ENCODE data around the gene SSBP3.

SSBP3 gene

GRCh38 chr1:54265659-54266058 lies 140.5 kb downstream of the SSBP3 start:
- DNase-seq (ENCODE audit: low spot score), result no peak

DNA sequence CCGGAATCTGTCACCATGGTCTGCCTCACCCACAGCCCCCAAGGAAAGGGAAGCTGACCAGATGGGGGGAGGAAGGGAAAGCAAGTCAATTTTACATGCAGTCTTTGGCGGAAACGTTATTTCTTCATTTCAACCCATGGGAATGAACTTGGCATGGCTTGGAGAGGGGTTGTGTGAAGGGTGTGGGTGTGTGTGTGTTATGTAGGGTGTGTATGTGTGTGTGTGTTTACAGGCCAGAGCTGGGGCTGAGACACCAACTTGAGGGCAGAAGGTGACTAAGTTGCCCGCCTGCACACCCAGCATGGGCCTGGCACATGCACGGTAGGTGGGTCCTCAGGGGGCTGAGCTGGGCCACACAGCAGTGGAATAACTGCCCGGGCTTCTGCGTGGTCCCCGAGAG lies 141.1 kb downstream of the SSBP3 start:
- no peak for DNase-seq (ENCODE audit: low spot score)

GRCh38 chr1:54263601-54264226 lies 142.5 kb downstream of the SSBP3 start:
- DNase-seq (ENCODE audit: low spot score), result no peak

GRCh38 chr1:54262244-54262643 lies 143.9 kb downstream of the SSBP3 start:
- no peak for DNase-seq (ENCODE audit: low spot score)

DNA sequence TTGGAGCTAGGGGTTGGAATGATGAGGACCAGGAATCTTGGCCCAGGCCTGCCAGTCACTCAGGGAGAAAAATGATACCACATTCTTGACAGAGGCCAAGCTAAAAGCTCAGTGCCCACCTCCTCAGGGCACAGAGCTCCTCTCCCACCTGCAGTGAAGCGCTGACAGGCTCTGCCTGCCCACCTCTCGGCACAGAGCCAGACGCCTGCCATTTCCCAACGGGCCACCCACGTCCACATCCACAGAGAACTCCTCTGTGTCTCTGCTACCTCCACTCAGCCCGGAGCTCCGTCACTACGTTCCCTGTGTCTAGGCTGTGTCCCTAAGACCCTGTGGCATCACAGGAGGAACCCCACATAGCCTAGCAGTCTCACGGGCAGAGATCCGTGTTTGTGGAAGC lies 145.4 kb downstream of the SSBP3 start:
- no peak for DNase-seq (ENCODE audit: low spot score)

GRCh38 chr1:54259546-54260140 lies 146.6 kb downstream of the SSBP3 start:
- no peak for DNase-seq (ENCODE audit: low spot score)

GRCh38 chr1:54257876-54258275 lies 148.3 kb downstream of the SSBP3 start:
- DNase-seq (ENCODE audit: low spot score), result no peak

DNA sequence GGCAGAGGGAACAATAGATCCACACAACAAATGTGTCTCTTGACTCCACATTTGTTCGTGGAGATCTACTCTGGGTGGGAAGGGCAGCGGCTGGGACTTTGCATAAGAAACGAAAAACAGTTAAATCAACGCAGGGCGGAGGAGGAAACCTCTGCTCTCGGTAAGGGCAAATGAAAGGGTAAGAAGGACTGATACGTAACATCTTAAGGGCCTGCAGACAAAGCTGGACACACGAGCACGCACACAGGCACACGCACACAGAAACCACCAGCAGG lies 148.9 kb downstream of the SSBP3 start:
- no peak for DNase-seq (ENCODE audit: low spot score)

- DNase-seq (ENCODE audit: low spot score), result no peak
Measured at GRCh38 chr1:54256522-54257345, 149.5 kb downstream of the SSBP3 start.

DNA sequence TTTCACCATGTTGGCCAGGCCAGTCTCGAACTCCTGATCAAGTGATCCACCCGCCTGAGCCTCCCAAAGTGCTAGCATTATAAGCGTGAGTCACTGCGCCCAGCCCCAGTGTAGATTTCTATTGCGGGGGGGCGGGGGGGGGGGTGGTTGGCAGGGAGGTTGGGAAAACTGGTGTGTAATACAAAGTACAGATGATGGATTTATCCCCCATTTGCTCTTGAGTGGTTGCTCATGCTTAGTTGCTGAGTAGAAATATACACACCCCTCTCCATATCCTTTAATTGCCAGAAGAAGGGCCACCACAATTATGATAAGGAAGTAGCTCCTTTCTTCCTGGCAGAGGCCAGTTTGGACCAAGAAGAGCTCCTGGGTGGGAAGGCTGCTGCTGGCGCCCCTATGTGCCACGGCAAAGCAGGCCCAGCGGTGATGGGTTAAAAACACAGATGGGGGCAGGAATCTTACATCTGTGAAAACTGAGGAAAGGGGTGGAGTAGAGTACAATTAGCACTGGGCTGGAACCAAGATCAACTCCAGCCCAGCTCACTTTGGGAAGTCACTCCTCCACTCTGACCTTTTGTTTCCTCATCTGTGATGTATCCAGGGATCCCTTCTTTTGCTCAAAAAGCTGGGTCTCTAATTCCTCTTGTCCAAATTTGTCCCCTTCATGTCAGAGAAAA lies 151.0 kb downstream of the SSBP3 start:
- no peak for DNase-seq (ENCODE audit: low spot score)

DNA sequence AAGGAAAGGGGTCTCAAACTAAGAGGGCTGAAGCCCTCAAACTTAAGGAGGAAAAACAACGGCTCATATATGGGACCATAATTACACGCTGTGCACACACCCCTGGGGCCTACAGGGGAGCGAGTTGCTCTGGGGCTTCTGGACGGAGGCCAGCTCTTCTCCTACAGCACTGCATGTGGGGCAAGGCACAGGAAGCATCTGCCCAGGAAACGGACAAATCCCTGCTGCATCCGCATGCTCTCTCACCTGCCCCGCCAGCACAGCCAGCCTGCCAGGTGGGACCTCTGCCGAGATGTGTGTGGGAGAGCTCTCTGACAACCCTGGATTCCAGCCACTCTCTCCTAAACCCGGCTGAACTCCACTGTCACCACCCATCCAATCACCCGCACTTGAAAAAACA lies 152.1 kb downstream of the SSBP3 start:
- DNase-seq (ENCODE audit: low spot score), result no peak

DNA sequence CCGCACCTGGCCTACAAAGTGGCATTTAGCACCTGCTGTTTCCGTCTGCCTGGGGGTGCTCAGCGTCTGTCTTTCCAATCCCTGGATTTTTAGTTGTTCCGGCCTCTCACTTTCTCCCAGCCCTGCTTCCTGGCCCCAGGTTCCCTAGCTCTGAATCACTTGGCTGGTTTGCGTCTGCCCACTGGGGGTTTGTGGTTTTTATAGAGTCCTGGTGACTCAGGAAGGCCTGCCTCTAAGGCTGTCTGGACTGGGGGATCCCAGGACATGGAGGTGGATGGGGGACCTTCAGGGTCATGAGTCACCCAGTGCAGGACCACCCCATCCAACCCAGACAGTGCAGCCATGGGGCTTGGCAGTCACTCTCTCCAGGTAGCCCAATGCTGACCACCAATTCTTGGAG lies 152.7 kb downstream of the SSBP3 start:
- DNase-seq (ENCODE audit: low spot score), result no peak

DNA sequence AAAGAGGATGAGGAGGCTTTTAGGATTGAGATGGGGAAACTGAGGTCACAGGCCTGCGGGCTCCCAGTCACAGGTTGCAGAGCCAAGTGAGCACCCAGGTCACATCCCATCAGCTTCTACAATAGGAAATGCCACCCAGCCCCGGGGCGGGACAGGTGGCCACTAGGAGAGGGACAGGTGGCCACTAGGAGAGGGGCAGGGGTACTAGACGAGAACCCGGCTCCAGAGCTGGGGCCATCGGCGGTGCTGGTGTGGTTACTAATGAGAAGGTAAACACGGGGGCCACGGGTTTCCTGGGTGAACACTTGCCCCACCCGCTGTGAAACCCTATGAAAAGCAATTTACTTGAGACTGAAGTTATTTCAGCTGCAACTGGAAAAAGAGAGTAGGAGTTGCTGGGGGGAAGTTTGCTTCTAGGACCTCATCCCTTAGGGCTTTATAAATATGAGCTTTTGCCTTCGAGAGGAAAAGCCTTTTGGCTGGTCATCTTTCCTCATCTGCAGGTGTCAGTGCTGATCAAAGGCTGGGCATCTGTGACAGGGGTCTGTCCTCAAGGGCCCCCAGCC lies 153.7 kb downstream of the SSBP3 start:
- DNase-seq (ENCODE audit: low spot score), result no peak

- DNase-seq (ENCODE audit: low spot score), result no peak
Measured at GRCh38 chr1:54250670-54251069, 155.5 kb downstream of the SSBP3 start.

GRCh38 chr1:54249819-54250435 lies 156.3 kb downstream of the SSBP3 start:
- DNase-seq (ENCODE audit: low spot score), result no peak

DNA sequence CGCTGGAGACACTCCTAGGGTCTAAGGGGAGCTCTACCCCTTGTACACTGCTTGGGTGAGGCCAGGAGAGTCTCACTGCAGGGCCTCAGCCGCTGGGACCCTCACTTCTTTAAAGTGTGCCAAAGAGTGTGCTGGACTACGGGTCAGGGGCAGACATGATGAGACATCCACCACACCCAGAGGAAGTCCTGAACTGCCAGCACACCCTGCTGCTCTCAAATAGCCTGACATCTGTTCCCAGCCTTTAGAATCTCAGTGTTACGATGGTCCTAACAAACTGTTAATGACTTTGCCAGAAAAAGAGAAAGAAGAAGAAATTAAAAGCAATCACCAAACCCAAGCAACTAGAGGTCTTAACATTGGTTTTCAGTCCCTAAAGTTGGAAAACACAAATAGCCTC lies 157.2 kb downstream of the SSBP3 start:
- DNase-seq (ENCODE audit: low spot score), result no peak

DNA sequence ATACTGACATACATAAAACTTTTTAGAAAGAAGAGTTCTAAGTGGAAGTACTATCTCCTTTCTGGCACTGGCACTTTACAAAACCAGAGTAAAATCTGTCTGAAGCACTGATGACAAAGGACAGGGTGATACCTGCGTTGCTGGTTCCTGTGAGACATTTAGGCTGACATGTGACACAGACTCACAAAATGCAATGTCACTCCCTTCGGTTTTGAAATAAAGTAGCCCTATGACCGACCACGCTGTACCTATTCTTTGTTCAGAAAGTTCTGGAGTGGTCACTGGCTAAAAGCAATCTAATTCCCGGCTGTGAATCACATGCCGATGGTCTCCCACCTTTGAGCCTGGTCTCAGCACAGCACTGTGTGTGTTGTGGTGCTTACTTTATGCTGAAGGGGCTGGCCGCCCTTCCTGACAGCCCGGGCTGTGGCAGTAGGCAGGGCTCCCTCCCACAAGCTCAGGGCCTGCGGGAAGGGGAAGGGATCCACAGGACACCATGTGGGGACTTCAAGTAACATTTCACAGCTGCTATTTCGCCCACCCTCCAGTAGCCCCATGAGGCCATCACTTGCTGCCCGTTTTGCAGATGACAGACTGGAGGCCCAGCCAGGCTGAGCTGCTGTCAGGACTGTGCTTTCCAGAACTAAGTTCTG lies 158.2 kb downstream of the SSBP3 start:
- no peak for DNase-seq (ENCODE audit: low spot score)

DNA sequence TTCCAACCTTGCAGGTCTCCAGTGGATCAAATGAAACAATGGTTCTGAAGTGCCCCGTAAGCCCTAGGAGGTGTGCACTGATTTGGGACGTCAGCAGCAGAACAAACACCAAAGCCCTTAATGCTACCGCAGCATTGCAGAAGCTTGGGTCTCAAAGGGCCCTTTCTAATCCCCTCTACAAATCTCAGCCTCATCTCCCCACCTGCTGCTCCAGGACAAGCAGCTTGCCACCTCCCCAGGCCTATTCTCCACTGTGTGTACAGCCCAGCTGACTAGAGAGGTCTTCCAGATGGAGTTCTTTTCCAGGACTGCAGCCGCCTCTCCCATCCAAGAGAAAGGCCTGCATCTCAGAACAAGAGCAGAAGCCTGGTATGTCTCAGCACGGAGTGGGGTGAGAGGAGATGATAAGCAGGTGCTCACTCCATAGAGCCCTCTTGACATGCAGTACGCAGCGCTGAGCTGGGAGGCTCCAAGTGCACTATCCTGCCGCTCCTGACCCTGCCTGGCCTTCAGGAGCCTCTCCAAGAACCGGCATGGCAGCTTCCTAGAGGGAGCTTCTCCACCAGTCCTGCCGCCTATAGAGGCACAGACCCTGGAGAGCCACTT lies 160.0 kb downstream of the SSBP3 start:
- no peak for DNase-seq (ENCODE audit: low spot score)

DNA sequence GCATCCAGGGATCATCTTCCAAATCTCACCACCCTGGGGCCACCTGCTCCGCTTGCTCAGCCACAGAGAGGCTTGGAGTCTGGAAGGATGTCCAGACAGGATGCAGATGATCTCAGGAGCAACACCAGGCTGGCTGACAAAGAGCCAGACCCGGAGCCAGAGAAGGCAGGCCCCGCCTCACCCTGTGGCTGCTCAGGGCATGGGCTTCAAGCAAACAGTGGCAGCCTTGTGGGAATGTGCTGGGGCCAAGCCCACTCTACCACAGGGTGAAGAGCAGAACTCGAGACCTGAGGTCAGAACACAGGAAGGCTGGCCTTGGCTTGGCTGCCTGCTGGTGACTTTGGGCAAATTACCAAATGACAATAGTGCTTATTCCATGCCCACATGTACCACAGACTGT lies 160.7 kb downstream of the SSBP3 start:
- no peak for DNase-seq (ENCODE audit: low spot score)

GRCh38 chr1:54244655-54245054 lies 161.5 kb downstream of the SSBP3 start:
- no peak for DNase-seq (ENCODE audit: low spot score)

DNA sequence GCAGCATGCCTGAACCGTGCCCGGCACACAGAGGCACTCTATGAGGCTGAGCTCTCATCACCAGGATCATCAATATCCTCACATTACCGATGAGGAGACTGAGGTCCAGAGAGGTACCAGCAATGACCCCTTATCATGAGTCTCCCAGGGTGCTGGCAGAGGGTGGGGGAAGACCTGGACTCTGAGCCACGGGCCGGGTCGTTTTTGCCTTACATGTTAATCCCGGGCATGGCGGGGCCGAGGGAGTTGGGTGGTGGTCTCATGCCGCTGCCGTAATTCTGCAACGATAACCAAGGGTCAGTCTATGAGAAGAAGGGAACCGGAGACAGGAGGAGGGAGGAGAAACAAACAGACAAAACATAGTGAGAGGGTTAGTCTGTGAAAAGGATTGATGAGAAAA lies 163.2 kb downstream of the SSBP3 start:
- DNase-seq (ENCODE audit: low spot score), result no peak

All from CD4-positive, alpha-beta T cell treated with Interleukin-6 at 100 ng/mL for 8 hours (primary cell).